GM04503 (cell line): Measurements from ENCODE around the gene SMG5.
"Not testable (repeated sequence)": the region's sequence is repeated elsewhere in the genome, so short reads cannot be mapped to it uniquely, and the experiment has no call there.

Experiments
- DNase-seq: peaks from one replicate; pipeline ENCODE4 v3.0.0-alpha.2; 2012; ENCODE audit warnings: low read depth

SMG5 gene

DNA sequence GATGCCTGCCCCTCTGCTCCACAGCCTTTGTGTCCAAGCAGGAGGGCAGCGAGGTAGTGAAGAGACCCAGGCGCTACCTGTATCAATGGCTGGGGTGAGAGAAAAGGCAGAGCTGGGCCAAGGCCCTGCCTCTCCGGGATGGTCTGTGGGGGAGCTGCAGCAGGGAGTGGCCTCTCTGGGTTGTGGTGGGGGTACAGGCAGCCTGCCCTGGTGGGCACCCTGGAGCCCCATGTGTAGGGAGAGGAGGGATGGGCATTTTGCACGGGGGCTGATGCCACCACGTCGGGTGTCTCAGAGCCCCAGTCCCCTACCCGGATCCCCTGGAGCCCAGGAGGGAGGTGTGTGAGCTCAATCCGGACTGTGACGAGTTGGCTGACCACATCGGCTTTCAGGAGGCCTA lies 39.9 kb downstream of the SMG5 start:
- DNase-seq: no peak

DNA sequence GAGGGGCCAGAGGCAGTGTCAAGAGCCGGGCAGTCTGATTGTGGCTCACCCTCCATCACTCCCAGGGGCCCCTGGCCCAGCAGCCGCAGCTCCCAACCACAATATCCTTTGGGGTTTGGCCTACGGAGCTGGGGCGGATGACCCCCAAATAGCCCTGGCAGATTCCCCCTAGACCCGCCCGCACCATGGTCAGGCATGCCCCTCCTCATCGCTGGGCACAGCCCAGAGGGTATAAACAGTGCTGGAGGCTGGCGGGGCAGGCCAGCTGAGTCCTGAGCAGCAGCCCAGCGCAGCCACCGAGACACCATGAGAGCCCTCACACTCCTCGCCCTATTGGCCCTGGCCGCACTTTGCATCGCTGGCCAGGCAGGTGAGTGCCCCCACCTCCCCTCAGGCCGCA lies 40.7 kb downstream of the SMG5 start, which contains the start of gene BGLAP:
Gene BGLAP, plus strand, starts transcription at position 259 of the 400 bp plus-strand sequence. Its CDS starts 48 bp downstream, at position 307.
- DNase-seq: no peak

DNA sequence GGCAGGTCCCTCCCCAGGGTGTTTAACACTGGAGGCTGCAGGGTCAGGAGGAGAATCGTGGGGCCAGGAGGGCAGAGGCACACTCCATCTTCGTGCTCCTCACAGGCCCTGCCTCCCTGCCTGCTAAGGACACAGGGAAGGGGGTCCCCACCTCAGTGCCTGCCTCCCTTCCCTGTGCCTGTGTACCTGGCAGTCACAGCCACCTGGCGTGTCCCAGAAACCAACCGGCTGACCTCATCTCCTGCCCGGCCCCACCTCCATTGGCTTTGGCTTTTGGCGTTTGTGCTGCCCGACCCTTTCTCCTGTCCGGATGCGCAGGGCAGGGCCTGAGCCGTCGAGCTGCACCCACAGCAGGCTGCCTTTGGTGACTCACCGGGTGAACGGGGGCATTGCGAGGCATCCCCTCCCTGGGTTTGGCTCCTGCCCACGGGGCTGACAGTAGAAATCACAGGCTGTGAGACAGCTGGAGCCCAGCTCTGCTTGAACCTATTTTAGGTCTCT lies 41.3 kb downstream of the SMG5 start:
- no peak for DNase-seq

DNA sequence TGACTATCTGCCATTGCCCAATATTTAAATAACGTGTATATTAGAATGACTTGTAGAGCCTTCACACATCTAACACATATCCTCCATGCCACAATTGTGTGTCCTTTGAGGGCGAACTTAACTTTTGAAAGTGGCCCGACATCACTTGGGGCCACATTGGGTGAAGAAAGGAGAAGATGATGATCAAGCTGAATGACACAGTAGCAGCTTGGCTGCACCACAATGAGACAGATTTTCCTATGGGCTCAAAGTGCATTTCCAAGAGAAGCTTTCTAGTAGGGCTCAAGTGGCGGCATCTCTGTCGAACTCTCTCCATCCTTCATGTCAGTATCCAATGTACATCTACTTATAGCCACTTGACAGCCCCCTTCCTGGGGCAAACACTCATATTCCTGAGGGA lies 44.4 kb downstream of the SMG5 start:
- DNase-seq: no peak

DNA sequence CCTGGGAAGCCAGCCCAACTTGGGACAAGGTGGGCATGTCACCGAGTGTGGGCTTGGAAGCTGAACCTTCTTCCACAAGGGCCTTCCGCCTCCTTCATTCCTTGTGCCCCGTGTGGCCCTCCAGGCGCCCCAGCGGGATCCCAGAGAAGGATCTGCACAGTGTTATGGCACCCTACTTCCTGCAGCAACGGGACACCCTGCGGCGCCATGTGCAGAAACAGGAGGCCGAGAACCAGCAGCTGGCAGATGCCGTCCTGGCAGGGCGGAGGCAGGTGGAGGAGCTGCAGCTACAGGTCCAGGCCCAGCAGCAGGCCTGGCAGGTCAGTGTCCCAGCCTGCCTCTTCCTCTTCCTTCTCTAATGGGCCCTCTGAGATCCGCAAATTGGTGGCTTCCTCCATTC lies 46.5 kb downstream of the SMG5 start:
- DNase-seq: no peak

DNA sequence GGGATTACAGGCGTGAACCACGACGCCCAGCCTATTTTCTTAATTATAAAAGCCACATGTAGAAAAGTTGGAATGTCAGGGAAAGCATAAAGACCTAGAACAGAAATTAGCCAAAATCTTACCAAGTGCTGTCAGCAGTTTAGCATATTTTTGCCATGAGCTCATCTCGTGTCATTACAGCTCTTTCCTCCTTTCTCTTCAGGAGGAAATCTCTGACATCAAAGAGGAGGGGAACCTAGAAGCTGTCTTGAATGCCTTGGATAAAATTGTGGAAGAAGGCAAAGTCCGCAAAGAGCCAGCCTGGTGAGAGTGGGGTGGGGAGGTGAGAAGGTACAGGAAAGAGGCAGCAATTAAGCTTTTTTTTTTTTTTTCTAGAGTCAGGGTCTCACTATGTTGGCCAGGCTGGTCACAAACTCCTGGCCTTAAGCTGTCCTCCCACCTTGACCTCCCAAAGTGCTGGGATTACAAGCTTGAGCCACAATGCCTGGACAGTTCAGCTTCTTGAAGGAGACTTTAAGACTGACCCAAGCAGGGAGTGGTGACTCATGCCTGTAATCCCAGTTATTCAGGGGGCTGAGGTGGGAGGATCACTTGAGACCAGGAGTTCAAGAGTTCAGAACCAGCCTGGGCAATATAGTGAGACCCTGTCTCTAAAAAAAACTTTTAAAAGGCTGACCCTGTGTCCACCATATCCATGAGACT lies 49.0 kb downstream of the SMG5 start:
- DNase-seq: peak; percentile 79

DNA sequence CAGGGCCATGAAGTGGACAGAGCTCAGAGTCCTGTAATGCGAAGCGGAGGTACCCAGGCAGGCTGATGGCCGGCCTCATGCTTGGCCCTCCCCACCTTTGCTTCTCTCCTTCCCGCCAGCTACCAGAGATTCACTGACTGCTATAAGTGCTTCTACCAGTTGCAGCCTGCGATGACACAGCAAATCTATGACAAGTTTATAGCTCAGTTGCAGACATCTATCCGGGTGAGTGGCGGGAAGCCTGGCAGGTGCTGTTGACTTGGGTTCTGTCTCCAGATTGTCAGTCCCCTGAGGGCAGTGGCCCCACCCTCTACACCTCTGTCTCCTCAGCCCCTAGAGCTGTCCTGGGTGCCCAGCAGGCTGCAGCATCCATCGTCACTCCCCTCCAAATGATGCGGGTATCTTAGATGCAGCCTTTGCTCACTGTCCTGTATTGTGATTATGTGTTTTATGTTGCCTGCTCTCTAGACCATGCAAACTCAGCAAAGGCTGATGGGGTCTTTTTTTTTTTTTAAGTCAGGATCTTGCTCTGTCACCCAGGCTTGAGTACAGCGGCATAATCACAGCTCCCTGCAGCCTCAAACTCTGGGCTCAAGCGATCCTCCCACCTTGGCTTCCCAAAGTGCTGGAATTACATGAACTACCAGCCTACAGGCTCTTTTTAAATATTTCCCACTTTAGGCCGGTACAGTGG lies 50.3 kb downstream of the SMG5 start:
- no peak for DNase-seq

DNA sequence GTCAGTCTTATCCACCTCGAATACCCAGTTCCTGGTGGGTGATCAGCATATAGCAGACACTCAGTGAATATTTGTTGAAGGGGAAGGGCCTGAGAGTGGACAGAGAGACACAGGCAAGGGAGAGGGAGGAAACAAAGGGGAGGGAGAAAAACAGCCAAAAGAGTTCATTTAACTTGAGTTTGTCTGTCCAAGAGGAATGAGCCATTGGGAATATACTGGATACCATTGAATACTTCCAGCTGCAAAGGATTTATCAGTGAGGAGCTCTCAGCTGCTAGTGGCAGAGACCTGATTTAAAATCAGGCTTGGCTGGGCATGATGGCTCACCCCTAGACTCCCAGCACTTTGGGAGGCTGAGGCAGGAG lies 52.2 kb downstream of the SMG5 start:
- DNase-seq: no peak

DNA sequence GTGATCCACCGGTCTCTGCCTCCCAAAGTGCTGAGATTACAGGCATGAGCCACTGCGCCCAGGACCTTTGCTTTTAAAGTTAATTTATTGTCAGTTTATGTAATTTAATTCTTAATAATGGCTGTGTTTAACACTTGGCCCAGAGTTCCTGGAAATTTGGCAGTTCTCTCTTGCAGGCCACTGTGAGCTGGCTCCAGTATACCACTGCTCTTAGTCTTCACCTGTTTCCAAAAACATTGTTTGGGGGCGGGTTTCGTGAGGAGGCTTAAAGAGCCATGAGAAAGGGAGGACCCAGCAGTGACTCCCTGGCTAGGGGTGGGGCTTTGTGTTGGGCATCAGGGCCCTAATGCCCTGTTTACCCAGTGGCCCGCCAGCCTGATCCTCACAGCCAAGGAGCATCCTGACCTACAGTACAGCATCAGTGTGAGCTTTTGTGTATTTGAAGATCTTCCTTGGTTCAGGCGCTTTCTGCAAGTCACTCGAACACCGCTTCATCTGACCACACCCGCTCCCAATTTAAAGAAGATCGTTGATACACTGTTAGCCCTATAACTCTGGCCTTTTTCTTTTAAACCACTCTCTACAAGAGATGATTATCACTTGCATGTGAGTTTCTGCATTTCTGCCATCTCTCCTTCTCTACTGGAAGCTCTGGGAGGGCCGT lies 52.7 kb downstream of the SMG5 start:
- no peak for DNase-seq

DNA sequence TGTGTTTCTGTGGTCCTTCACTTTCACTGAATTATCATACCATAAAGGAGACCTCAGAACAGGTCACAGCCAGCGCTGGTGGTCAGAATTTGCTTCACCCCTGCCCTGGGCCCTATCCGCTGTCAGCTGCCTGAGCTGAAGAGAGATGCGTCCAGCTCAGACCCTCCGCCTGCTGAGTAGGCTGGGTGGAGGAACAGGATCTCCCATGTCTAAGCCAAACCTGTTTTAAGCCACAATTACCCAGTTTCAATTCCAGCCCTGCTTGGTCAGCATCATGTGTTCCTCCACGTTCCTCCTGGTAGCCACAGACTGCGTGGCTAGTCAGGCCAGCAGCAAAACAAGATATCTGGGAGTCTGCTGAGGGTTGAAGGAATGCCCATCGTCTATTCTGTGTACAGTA lies 54.1 kb downstream of the SMG5 start:
- DNase-seq: no peak

DNA sequence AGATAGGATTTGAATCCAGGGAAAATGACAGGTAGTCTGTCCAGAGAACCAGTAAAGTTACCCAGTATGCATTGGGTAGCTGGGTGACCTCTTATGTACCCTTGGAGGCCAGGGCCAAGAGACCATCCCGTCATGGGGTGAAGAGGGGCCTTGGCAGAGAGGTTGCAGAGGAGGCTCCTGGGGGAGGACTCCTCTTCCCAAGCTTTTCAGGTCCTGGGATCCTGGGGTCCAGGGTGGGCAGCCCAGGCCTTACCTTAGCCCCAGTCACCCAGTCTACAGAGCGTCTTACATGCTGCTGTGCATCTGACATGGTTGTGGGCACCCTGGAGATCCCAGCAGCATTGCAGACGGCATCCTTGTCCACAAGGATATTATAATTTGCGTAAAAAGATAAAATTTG lies 55.8 kb downstream of the SMG5 start:
- no peak for DNase-seq

DNA sequence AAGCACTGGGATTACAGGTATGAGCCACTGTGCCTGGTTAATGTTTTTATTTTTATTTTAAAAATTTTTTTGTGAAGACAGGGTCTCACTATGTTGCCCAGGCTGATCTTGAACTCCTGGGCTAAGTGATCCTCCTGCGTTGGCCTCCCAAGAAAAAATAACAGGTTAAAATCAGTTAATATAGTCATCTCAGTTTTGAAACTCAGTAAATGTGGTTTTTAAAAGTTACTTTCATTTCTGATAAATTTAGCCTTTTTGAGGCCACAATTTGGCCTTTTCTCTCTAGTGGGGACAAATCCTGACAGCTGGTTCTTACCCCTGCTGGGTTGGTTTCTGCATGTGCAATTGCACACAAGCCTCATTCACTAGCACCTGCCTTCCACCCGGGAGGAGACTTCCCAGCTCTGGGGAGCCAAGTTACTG lies 56.5 kb downstream of the SMG5 start:
- no peak for DNase-seq

DNA sequence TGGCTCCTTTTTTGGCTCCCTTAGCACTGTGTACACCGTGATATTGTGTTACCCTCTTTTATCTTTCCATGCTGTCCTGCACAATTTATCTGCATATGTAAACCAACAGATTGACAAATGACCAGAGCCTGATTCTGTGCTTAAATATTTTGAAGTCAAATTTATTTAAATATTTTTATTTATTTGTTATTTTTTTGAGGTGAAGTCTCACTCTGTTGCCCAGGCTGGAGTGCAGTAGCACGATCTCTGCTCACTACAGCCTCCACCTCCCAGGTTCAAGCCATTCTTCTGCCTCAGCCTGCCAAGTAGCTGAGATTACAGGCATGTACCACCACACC lies 57.0 kb downstream of the SMG5 start:
- DNase-seq: no peak

DNA sequence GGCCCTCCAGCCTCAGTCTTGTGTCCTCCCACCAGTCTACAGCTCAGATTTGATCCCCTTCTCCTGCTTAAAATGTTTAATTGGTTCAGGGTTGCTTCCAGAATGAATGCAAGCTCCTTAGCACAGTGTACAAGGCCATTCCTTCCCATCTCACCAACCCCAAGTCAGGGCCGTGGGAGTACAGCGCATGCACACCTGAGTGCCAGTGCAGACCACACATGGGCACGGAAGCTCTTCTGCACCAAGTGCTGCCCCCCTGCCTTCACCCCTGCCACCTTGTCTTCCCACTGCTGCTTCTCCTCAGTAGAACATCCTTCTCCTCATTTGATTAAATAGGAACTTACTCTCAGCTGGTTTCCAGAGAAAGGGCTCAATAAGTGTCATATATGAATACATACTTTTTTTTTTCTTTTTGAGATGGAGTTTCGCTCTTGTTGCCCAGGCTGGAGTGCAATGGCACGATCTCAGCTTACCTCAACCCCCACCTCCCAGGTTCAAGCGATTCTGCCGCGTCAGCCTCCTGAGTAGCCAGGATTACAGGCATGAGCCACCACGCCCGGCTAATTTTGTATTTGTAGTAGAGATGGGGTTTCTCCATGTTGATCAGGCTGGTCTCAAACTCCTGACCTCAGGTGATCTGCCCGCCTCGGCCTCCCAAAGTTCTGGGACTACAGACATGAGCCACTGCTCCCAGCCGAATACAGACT lies 60.5 kb downstream of the SMG5 start:
- no peak for DNase-seq

DNA sequence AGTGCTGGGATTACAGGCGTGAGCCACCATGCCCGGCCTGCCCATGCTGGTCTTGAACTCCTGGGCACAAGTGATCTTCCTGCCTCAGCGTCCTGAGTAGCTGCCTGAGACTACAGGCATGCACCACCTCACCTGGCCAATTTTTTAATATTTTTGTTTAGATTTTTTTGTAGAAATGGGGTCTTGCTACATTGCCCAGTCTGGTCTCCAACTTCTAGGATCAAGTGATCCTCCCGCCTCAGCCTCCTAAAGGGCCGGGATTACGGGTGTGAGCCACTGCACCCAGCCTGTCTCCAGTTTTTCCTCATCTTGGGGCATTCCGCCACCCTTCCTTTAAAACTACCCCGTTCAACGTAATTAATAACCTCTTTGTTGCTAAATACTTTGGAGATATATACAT lies 62.4 kb downstream of the SMG5 start:
- DNase-seq: no peak

DNA sequence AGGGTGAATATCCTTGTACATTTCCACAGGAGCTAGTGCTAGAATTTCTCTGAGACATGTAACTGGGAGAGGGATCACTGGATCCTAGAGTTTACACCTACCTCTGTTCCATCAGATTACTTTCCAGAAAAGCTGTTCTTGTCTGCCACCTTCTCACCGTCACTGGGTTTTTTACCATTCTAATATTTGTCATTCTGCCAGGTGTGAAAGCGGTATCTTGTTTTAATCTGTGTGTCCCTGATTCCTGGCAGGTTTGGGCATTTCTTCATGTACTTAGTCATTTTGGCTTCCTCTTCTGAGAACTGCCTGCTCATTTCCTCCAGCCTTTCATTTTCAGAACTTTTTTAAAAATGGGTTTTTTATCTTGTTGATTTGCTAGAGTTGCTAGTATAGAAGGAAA lies 64.8 kb downstream of the SMG5 start:
- no peak for DNase-seq

DNA sequence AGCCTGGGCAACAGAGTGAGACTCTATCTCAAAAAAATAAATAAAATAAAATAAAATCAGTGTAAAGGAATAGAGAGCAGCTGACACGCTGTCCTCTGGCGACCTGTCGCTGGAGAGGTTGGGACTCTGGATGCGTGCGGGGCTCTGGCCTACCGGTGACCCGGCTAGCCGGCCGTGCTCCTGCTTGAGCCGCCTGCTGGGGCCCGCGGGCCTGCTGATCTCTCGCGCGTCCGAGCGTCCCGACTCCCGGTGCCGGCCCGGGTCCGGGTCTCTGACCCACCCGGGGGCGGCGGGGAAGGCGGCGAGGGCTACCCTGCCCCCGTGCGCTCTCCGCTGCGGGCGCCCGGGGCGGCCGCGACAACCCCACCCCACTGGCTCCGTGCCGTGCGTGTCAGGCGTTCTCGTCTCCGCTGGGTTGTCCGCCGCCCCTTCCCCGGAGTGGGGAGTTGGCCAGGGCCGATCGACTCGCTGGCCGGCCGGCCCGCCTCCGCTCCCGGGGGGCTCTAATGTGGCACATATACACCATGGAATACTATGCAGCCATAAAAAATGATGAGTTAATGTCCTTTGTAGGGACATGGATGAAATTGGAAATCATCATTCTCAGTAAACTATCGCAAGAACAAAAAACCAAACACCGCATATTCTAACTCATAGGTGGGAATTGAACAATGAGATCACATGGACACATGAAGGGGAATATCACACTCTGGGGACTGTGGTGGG lies 66.1 kb downstream of the SMG5 start:
- not testable (repeated sequence) for DNase-seq

DNA sequence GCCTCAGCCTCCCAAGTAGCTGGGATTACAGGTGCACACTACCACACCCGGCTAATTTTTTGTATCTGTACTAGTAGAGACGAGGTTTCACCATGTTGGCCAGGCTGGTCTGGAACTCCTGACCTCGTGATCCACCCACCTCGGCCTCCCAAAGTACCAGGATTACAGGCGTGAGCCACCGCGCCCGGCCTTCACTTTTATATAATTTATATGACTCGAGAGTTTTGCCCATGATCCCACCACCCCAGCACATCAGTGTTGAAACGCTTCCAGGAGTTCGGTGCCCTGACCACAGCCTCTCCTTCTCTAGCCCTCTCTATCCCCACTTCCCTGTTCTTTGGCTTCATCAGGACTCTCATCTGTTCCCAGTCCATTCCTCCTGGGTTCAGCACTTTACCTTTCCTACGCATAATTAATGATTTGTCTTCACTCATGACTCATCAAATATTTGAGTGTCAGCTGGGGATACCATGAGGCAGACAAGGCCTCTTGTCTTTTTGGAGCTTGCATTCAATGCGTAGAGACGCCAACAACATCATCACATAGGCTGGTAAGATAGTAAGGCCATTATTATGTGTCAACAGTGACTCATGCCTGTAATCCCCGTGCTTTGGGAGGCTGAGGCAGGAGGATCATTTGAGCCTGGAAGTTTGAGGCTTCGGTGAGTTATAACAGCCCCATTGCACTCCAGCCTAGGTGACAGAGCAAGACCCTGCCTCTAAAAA lies 68.4 kb downstream of the SMG5 start:
- no peak for DNase-seq

DNA sequence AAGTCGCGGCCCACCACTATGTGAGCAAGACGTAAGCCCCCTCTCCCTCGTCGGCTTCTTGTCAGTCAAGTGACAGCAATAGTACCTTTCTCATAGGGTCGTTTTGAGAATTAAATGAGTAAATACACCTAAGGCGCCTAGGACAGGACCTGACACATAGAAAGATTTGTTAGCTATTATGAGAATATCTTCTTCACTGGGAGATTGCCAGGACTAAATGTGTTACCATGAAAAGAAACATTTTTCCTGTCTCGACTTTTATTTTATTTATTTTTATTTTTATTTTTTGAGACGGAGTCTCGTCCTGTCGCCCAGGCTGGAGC lies 69.0 kb downstream of the SMG5 start:
- no peak for DNase-seq

DNA sequence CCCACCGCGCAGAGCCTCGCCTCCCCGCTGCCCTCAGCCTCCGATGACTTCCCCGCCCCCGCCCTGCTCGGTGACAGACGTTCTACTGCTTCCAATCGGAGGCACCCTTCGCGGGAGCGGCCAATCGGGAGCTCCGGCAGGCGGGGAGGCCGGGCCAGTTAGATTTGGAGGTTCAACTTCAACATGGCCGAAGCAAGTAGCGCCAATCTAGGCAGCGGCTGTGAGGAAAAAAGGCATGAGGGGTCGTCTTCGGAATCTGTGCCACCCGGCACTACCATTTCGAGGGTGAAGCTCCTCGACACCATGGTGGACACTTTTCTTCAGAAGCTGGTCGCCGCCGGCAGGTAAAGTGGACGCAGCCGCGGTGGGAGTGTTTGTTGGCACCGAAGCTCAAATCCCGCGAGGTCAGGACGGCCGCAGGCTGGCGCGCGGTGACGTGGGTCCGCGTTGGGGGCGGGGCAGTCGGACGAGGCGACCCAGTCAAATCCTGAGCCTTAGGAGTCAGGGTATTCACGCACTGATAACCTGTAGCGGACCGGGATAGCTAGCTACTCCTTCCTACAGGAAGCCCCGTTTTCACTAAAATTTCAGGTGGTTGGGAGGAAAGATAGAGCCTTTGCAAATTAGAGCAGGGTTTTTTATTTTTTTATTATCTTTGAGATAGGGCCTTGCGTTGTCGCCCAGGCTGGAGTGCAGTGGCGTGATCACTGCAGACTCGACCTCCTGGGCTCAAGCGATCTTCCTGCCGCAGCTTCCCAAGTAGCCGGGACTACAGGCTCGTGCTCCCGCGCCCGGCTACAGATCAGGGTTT lies 69.6 kb downstream of the SMG5 start, which contains the start of gene PMF1:
Gene PMF1, plus strand, starts transcription at position 175 of the 811 bp plus-strand sequence. Its CDS starts 9 bp downstream, at position 184.
- DNase-seq: peak; percentile 78
